NCI-H2196 (cell line): ENCODE results near the gene COL11A1.
"Not testable (repeated sequence)": the region's sequence is repeated elsewhere in the genome, so short reads cannot be mapped to it uniquely, and the experiment has no call there.

Source experiments
- DNase-seq: peaks from one replicate; lab custom pipeline; 2025; ENCODE audit not compliant: unreplicated experiment; lab: John Stamatoyannopoulos, UW

Gene COL11A1

DNA sequence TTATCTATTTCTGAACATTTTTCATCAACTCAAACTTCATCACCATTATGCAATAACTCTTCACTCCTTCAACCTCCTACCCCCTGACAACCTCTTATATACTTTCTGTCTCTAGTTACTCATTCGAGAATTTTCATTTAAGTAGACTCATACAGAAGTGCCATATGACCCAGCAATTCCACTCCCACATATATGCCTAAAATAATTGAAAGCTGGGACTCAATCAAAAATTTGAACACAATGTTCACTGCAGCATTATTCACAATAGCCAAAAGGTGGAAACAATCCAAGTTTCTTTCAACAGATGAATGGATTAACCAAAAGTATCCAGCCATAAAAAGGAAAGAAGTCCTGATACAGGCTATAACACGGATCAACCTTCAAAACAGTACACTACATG lies 24.1 kb downstream of the COL11A1 start:
- no peak for DNase-seq

DNA sequence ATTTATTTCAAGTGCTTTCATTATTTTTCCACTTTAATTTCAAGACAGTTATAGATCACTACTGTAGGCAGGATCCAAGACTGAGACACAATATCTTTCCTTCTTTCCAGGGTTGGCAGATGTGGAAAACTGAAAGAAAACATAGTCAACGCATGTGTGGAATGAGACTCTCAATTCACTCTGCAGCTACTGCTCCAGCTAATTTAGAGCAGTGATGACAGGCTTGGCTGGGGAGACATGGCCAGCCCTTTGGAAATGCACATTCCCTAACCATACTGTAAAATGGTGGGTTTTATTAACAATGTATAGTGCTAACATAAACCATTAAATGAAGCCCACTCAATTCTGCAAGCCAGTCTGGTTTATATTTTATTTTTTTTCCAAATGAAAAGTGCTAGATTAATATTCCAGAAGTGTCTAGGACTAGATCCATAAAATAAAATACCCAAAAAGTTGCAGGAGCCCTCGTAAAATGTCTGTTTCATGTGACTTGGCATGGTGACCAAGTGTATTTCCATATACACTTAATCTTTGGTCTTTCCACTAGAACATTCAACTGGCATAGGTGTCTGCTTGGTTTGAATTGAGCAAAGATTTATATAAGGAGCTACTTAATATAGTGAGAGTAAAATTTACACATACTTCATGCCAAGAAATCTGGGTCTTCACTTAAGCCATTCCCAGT lies 32.9 kb downstream of the COL11A1 start:
- DNase-seq: no peak

DNA sequence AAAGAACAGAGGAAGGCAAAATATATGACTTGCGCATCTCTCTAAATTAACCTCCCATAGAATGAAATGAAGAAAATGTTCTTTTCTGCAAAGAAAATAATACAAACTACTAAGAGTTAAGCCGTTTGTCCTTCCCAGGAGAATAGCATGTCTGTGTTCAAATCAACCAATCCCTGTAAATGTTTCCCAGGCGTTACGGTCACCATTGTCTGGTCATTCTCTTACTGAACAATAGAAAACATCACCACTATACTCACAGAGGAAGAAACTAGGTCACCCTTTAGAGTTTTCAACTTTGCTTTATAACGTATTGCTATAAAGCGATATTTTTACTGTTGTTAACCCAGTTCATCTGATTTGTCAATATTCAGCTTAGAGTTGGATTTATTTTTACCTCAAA lies 34.1 kb downstream of the COL11A1 start:
- DNase-seq: no peak

GRCh38 chr1:103069201-103069600 lies 39.1 kb downstream of the COL11A1 start:
- DNase-seq: no peak

DNA sequence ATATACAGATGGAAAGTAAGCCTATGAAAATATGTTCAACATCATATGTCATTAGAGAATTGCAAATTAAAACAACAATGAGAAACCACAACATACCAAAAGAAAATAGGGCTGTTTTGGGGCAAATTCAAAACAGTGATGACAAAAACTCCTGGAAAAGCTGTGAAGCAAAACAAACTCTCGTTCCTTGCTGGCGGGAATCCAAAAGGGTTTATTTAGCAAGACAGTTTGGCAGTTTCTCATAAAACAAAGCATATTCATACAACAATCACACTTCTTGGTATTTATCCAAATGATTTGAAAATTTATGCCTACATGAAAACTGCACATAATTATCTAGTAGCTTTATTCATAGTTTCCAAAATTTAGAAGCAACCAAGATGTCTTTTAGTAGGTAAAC lies 44.4 kb downstream of the COL11A1 start:
- no peak for DNase-seq

DNA sequence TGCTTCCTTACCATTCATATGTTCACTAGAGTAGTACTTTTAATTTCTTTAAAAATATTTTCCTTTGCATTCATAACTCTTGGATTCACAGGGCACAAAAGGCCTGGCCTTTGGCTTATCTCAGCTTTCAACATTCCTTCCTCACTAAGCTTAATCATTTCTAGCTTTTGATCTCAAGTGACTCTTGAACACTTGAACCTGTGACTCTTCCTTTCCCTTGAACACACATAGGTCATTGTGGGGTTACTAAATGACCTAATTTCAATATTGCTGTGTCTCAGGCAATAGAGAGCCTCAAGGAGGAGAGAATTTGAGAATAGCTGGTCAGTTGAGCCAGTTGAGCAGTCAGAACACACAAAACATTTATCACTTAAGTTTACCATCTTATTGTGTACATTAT lies 49.9 kb downstream of the COL11A1 start:
- no peak for DNase-seq

- DNase-seq: no peak
These were observed 51.9 kb downstream of the COL11A1 start for GRCh38 chr1:103056423-103056822.

GRCh38 chr1:103028110-103028509 lies 80.2 kb downstream of the COL11A1 start:
- not testable (repeated sequence) for DNase-seq

DNA sequence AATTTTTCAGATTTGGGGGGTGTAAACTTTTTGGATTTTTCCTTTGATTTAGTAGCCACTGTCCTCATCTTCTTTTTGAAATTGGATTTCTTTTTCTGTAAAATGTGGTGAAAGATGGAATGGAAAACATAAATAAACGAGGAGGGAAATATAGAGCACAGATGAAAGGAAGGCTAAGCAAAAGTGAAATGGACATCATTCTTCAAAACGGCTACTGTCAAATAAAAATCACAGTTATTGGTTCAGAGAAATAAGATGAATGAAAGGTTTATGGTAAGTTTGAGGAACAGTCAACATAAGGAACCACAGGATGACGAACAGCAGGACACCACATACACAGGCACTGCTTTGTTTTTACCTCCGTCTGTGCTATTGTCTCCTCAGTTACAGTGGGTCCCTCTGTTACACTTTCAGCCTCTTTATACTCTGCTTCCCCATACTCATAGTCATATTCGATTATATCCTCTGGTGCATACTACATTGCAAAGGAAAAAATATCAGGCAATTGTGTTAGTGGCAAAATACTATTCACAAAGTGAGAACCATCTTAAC lies 82.4 kb downstream of the COL11A1 start:
- no peak for DNase-seq

DNA sequence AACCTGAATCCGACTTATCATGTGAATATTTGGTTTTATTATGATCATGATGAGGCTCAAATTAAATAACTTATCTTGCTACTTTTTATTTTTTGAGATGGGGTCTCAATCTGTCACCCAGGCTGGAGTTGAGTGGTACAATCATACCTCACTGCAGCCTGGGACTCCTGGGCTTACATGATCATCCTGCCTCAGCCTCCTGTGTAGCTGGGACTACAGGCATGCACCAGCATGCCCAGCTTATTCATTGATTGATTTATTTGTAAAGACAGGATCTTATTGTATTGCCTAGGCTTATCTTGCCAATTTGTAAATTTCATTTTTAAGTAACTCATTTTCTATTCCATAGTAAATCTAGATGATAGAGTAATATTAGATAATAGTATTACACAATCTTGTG lies 84.3 kb downstream of the COL11A1 start:
- DNase-seq: no peak

- no peak for DNase-seq
These were observed 106.3 kb downstream of the COL11A1 start for GRCh38 chr1:103002005-103002404.

- no peak for DNase-seq
These were observed 129.4 kb downstream of the COL11A1 start for GRCh38 chr1:102978874-102979273.

DNA sequence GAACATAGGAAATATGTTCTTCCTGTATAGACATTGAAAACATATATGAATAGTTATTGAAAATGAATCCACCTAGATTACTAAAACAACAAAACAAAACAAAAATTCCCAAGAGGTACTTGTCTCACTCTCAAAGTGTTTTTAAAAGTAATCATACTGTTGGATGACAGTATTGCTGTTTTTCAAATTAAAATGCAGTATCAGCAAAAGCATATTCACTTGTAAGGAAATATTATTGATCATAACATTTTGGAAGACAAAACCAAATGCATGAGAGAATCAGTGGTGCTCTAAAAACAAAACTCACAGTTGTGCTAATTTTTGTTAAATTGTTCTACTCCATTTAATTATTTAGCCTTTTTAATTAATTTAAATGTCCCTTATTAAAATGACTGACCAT lies 131.0 kb downstream of the COL11A1 start:
- DNase-seq: no peak

DNA sequence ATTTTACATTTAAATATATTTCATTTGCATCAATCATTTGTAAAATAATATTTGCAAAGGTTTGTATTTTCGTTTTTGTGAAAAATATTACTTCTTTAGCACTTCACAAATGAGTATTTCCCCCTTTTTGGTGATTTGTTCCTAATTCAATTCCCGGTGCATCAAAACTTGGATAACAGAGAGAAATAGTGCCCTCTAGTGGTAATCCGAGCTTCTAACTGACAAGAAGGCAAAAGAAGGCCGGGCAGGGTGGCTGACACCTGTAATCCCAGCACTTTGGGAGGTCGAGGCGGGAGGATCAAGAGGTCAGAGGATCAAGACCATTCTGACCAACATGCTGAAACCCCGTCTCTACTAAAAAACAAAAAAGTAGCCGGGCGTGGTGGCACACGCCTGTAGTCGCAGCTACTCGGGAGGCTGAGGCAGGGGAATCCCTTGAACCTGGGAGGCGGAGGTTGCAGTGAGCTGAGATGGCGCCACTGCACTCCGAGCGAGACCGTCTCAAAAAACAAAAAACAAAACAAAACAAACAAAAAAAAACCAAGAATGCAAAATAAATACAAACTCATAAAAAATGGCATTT lies 137.7 kb downstream of the COL11A1 start:
- DNase-seq: peak; percentile 68

DNA sequence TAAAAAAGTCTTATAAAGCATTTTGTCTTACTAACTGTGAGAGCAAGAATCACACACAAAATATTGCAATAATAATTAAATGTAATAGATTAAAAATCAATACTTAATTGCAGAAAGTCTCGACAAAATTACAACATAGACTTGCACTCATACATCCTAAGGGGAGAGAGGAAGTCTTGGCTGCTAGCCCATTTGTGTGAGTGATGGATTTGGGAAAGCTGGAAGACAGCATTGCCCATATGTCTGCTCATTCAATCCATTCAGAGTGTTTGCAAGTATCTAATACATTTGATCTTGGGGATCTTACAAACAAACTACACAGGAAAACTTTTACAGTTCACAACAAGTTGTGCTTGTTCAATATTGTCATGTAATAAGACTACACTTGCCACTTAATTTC lies 140.5 kb downstream of the COL11A1 start:
- no peak for DNase-seq

DNA sequence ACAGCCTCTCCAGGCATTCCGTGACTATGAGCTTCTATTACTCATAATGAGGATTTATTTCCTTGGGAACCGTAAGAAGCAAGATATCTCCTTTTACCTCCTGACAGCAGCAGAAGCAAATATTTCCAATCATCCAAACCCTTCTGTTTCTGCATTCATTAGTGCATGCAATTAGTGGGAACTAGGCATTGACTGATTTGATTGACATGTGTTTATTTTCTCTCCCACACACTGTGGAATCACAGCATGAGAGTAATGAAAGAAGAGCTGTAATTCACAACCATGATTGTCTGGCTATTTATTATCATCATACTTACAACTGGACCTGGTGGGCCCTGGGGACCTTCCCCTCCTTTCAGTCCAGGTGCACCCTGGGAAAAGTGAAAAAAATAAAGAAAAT lies 146.8 kb downstream of the COL11A1 start:
- DNase-seq: no peak

DNA sequence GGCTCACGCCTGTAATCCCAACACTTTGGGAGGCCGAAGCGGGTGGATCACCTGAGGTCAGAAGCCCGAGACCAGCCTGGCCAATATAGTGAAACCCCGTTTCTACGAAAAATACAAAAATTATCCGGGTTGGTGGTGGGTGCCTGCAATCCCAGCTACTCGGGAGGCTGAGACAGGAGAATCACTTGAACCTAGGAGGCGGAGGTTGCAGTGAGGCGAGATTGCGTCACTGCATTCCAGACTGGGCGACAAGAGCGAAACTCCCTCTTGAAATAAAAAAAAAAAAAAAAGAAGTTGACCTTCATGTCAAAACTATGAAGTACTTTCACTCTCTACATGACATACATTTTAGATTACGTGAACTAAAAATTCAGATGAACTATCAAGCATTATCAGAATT lies 153.7 kb downstream of the COL11A1 start:
- no peak for DNase-seq

DNA sequence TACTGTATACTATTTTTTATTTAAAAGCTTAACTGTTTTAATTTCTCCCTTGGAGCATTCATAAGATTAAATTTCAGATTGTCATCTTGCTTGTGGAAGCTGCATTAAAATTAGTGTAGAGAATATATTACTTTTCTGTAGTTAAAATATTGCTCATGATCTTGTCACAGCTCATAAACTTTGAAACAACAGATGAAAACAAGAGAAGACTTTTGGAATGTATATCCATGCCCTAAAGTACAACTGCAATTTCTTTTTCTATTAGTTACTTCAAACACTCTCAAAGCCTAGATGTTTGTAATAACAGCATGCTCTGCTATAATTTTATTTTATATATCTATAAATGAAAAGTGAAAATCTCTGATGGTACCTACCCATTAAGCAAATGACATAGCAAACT lies 155.9 kb downstream of the COL11A1 start:
- no peak for DNase-seq

GRCh38 chr1:102942324-102942723 lies 166.0 kb downstream of the COL11A1 start:
- DNase-seq: no peak

DNA sequence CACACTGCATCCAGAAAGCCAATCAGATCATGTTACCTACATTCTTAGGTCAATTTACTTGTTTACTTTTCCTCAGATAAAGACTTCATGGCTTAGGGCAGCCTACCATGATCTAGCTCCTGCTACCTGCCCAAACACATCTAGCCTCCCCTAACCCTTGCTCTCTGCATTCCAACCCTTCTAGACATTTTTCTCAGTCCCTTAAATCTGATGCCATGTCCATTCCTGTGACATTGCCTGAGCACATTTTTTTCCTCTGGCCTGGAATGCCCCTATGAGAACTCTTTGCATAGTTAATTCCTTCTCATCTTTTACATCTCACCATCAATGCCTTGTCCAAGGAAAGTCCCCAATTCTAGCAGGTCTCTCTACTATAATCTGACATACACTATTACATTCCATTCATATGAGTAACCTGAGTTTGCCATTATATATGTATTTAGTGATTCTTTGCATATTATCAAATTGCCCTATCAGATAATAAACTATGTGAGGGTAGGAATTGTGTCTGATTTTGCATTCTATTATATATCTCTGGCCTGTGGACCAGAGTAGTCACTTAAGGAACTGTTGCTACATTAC lies 166.9 kb downstream of the COL11A1 start:
- no peak for DNase-seq

- no peak for DNase-seq
These were observed 170.9 kb downstream of the COL11A1 start for GRCh38 chr1:102937401-102937800.

DNA sequence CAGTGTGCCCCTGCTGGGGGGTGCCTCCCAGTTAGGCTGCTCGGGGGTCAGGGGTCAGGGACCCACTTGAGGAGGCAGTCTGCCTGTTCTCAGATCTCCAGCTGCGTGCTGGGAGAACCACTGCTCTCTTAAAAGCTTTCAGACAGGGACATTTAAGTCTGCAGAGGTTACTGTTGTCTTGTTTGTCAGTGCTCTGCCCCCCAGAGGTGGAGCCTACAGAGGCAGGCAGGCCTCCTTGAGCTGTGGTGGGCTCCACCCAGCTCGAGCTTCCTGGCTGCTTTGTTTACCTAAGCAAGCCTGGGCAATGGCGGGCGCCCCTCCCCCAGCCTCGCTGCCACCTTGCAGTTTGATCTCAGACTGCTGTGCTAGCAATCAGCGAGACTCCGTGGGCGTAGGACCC lies 175.0 kb downstream of the COL11A1 start:
- not testable (repeated sequence) for DNase-seq
